NOMO-1 treated with dmso at 0.1 percent for 144 hours (cell line): ENCODE data around the gene KIF18A.
A peak's percentile ranks its signal among the peaks of the same experiment; 100 is the strongest.
"Not testable (repeated sequence)": the region's sequence is repeated elsewhere in the genome, so short reads cannot be mapped to it uniquely, and the experiment has no call there.

Experiments
- DNase-seq: peaks from one replicate; lab custom pipeline; 2025; ENCODE audit not compliant: unreplicated experiment; lab: John Stamatoyannopoulos, UW

The KIF18A gene

DNA sequence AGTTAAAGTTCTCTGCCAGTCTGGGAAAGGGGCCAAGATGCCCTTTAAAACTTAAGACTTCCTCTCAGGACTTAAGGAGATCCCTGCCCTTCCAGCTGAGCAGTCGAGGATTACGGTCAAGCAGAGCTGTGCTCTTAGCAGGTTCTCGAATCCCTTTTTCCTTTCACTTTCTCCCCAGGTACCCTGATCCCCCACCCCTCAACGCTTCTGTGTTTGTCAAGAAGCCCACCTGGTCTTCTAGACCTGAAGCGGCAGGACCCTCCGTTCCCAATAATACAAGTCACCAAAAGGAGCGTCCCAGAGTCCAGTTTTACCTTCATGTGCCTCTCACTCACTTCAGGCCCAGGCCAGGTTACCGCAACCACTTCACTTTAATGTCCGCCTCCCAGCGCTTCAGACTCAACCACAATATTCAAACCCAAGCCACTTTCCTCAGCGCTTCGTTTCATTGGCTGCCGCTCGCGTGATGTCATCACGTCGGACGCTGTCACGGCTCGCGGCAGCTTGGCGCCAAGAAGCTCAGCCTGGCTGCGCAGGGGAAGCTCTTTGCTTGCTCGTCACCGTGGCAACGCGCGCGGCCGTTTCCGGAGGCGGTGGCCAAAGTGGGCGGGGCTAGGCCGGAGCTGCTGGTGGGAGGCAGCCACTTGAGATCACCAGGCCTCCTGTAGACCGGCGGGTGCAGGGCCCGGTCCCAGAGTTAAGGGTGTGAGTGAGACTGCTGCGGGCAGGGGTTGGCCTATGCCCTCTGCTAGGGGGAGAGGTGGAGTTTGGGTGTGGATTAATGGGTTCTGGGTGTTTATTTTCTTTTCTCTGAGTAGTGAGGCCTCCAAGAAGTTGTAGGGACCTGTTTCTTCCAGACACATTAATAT is at the start of gene KIF18A, which contains the start of gene METTL15:
Gene KIF18A, minus strand, starts transcription at position 407 of the 869 bp plus-strand sequence. CDS start 10,209 bp downstream, outside the sequence.
Gene METTL15, plus strand, starts transcription at position 639 of the 869 bp plus-strand sequence. CDS start 4,947 bp downstream, outside the sequence.
- peak; percentile 96 for DNase-seq

DNA sequence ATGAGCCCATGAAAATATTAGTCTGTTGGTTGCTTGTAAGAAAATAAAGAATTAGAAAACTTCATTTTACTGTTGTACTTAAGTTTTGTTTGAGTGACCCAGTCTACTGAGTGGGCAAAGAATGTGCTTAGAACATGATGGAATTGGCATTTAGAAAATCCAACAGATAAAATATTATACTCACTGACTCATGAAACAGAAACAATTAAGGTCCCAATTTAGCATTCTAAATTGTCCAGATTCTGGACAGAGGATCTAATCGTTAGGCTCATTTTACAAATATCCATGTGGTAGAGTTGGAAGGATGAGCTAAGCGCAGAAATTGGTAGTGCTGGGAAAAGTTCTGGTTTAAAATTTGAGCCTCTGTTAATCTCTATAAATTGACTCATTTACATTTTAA is 45.6 kb upstream of the KIF18A start:
- no peak for DNase-seq

DNA sequence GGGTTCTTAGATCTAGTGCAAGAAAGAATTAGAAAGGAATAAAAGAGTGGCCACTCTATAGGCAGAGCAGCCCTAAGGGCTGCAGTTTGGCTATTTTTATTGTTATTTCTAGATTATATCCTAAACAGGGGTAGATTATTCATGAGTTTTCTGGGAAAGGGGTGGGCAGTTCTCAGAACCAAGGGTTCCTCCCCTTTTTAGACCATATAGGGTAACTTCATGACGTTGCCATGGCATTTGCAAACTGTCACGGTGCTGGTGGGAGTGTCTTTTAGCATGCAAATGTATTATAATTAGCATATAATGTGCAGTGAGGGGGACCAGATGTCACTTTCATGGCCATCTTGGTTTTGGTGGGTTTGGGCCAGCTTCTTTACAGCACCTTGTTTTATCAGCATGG is 44.8 kb upstream of the KIF18A start:
- DNase-seq = no peak

DNA sequence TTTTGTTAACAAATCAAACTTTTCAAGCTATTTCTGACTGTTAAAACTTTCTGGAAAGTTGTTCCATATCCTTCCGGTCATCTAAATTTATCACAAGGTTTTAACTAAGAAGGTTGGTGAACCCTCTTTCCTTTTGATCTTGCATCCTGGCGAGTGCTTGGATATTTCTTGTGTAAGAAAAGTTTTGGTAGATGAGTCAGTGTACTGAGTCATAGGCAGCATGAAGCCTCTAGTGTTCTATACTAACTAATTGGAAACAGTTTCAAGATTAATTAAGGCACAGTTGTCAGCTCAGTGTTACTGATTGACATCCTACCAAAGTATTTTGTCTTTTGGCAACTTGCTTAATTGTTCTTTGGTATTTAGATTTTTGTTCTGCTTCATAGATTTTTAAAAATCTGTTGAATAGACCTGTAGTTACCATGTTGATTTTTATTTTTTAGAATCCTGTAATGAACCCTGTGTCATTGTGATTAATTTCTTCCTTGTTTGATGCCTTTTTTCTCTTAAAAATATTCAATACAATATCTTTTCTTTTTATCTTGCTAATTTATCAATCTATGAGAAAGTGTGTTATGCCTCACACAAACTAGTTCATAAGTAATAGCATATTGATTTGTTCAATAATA is 38.3 kb upstream of the KIF18A start:
- no peak for DNase-seq

DNA sequence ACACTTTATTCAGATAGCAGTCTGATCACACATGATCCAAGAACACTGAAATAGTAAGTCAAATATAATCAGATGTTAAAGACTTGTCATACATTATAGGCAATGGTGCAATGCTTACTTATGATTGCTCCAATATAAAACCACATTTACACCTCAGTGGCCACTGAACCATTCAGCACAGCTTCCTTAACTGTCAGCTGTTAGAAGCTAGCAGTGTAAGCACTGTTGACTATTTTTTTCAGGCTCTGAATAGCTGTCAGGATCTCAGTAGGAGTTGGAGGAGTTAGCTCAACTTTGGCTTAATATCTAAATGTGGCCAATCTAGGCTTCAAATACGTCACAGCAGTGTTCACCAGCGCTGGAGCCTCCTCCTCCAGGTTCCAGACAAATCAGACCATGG is 36.9 kb upstream of the KIF18A start:
- DNase-seq = no peak

DNA sequence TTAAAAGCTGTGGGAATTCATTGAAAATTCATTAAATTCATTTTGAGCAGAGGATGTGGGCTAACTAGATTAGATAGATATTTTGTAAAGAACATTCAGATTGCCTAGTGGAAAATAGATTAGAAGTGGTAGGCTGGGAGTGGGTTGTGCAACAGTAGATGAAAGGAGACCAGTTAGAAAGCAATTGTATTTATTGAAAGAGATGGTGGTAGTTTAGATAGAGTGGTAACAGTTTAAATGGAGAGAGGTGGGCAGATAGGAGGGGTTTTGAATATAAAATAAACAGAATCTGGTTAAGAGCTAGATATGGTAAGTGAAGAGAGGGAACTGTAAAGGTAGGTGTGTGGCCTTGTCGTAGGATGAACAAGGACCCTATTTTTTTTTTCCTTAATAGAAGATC is 34.8 kb upstream of the KIF18A start:
- no peak for DNase-seq

DNA sequence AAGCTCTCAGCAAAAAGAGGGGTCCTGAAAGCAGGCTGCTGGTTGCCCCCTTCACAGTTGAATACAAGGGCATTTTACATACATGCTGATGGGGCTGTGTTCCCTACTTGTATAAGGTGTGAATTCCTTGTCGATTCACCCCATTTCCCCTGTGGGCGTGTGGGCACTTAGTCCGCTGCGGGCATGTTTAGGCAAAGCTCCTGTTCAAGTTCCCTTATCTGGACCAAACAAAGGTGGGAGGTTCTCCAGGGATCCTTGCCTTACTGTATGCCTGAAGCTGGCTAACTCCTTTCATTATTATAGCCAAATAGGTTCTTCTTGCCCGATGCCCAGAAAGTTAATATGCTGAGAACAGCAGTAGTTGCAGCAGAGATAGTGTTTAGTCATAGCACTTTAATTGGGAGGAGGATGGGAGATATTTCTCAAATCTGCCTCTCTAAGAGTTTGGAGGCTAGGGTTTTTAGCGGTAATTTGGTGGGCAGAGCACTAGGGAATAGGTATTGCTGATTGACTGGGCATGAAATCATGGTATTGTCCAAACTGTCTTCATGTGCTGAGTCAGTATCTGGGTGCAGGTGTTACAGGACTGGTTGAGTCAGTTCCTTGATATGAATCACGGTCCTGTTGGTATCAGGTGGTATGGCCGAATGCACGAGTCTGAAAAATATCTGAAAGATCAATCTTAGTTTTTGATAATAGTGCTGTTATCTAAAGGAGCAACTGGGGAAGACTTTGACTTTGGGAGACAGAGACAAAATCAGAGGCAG is 32.9 kb upstream of the KIF18A start:
- DNase-seq = no peak

DNA sequence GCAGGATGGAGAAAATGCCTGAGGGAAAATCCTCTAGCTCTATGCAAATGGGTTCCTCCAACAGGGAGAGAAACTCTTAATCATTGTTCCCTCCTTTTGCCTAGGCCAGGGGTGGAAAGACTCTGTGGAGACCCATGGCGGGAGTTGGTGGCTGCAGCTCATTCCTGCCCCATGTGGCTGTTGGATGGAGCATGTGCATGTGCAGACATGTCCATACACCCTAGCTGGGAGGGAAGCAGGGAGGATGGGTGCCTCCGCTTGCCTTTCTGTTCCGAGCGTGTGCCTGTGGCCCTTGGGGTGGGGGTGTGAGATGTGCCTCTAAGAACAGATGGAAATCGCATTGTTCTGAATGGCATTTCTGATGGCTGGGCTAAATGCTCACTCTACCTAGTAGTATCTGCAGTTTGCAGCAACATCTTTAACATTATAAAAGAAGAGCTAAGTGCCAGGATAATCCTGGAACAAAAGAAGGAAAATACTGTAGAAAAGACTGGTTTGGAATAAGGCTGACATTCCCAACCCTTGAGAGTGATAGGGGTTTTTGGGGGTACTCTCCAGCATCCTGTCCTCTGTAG is 32.0 kb upstream of the KIF18A start:
- DNase-seq = no peak

DNA sequence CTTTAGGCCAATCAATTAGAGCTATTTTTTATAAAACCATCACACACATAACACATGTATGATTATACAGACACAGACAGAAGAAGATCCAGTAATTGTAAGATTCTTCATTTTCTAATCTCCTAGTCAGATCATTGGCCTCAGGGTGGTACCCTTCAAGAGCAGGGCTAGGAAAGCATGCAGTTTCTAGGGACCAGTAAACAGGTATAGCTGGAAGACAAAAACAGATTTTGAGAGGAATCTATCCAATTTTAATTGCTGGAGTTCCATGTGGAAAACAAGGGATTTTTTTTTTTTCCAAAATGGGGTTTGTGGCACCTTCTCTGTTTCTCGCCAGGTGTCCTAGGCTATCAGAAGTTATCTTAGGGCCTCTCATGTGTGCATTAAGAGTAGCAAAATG is 29.9 kb upstream of the KIF18A start:
- DNase-seq = no peak

DNA sequence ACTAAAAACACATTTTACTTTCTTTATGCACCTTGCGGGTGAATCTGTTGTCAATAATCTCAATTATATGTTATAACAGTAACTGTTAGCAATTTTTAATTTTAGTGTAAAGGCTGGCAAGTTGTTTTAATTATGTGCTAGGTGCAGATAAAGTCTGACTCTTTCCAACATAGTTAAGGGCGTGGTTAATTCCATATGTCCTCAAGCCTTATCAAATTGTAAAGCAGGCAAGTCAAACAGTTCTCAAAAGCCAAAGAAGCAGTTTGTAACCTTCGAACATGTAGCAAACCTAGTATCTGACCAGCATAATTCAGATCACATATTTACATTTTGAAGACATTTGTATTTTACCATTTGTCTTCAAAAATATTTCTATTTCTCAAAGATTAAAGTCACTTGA is 29.4 kb upstream of the KIF18A start:
- no peak for DNase-seq

DNA sequence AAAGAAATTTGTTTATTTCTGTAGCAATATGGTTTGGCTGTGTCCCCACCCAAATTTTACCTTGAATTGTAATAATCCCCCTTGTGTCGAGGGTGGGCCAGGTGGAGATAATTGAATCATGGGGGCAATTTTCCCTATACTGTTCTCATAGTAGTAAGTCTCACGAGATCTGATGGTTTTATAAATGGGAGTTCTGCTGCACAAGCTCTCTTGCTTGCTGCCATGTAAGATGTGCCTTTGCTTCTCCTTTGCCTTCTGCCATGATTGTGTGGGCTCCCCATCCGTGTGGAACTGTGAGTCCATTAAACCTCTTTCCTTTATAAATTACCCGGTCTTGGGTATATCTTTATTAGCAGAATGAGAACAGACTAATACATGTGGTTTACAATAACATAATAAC is 28.2 kb upstream of the KIF18A start:
- not testable (repeated sequence) for DNase-seq

DNA sequence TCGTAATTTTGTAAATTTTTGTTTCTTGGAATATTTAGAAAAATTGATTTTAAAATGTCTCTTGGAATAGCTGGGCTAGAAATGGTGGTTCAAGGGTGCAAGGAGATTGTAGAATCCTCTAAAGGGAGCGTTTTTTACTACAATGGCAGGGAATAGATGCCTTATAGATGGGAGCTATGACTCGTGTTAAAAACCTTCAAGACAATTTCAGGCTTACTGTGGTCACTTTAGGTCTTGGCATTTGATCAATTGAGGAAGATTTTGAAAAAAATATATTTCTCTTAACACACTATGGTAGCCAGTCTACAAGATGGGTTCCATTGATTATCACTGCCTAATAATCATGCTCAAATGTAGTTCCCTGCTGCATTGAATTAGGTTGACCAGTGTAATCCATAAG is 25.2 kb upstream of the KIF18A start:
- DNase-seq = no peak

DNA sequence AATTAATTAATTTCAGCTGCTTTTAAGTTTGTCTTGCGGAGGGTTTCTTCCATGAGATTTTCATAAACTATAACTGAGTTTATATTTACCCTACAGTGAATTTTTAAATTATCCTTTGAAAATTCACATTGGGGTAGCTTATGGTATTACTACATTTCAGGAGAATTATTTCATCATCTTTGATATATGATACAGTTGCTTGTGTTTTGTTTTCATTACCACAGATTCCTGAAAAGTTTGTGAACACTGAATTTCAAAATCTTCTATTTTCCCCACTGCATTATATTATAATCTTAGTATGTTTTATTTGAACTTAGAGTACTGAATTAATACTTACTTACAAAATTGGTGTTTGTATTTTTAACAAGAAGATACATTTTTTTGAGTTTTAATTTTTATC is 24.6 kb upstream of the KIF18A start:
- DNase-seq = no peak

DNA sequence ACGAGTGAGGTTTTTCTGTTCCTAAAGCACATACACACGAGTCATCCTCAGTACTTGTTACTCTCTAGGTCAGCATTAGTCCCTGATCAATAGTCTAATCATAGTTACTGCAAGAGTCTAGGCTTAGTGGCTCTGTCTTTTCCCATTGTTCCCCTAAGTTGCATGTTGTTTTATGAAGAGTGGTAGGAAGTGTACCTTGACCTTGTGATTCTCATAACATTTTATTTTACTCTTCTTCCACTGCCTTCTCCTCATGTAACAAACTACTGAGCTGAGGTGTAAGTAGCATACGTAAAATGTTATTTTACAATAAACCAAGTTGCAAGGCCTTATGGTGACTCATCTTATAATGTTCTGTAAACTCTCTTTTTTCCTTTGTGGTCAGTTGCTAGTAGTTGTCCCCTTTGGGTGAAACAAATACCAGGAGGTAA is 15.2 kb upstream of the KIF18A start:
- DNase-seq = no peak

DNA sequence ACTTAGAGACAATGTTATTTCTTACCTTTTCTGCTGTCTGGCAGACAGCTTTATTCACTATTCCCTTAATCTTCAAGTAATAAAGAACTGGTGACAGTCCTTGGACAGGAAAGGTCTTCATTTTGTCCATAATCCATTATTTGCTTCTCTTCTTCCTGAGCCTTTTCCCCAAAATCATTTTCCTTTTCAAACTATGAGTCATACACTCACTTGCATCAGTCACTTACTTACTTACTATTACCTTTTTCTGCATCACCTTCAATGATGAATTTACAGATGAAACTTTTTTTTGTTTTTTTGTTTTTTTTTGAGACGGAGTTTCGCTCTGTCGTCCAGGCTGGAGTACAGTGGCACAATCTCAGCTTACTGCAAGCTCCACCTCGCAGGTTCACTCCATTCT is 9.8 kb upstream of the KIF18A start:
- no peak for DNase-seq

DNA sequence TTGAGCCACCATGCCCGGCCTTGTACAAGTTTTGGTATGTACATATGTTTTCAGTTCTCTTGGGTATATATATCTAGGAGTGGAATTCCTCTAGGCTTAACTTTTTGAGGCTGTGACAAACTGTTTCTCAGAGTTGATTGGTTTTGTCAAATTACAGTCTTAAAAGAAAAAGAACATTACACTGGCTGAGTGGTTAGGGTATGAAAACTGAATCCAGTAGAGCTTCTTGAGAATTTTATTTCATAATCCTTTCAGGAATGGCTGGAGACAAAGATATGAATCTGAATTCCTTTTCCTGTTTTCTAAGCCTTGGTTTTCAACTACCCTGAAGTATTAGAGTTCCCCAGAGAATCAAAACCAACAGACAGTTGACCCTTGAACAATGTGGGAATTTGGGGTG is 6.8 kb upstream of the KIF18A start:
- no peak for DNase-seq

DNA sequence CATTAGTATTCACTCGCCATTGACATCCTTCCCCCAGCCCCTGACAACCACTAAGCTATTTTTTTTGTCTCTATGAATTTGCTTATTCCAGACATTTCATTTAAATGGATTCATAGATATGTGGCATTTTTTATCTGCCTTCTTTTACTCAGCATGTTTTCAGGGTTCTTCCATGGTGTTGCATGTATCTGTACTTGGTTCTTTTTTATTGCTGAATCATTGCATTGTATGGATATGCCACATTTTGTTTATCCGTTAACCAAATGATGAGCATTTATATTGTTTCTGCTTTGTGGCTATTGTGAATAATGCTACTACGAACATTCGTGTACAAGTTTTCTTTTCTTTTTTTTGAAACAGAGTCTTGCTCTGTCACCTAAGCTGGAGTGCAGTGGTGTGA is 6.2 kb upstream of the KIF18A start:
- no peak for DNase-seq

DNA sequence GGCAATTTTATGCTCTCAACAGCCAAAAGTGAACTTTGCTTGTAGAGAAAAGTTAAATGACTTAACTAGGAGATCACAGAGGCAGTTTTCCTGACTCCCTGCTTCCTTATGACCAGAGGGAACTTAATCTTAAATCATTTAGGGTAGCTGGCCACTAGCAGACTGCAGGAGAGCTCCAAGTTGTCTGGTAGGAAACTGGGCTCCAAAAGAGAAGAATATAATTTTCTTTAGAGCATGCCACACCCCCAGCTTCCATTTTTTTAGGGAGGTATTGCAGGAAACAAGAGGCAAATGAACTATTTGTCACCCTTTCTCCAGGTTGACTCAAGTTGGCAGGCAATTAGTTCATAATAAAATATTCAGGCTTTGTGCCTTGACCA is 2.9 kb upstream of the KIF18A start:
- DNase-seq = no peak

DNA sequence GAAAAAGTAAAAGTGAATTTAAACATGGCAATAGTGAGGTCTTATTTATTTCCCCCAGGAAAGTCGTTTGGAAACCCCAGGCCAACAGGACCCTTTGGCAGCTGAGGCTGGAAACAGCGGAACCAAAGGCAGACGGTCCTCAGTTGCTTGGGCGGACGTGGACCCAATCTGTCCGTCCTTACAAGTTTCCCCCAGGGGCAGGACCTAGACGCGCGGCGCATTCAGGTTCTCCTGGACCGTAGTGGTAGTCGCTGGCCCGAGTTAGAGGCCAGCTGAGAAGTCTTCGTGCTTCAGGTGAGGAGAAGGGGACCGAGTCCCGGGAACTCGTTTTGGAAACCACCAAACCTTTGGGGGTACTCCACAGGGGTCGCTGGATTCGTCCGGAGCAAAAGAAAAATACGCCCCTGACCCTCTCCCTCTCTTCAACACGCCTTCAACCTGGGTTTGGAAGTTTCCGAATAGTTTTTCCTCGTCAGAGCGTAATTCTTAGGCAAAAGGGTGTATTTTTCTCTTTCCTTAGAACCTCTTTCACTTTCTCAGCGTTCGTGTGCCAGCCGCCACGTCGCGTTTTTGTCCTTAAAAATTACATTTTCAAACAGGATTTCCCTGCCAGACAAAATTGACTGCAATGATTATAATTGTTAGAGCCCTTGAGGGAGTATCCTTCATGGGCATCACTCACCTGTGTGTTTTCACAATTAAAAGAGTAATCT is 2.3 kb upstream of the KIF18A start:
- peak; percentile 18 for DNase-seq

DNA sequence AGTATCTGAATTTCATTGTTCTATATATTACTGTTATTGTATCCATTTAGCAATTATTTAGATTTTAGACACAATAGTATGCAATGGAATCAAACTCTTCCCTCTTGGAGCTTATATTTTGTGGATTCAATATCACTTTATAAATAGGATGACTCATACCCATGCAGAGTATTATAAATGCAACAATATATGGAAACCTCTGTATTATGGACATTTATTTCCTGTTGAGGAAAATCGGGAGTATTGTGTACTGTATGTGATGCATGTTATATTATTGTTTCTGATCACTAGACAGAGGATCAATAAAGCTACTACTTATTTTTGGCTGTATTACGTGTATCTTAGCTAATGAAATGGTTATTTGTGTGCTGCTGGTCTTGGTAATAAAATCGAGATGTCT is 1.0 kb upstream of the KIF18A start:
- DNase-seq = no peak
